GM12892 (cell line): ENCODE data around the gene LTB.
"Not testable (repeated sequence)": the region's sequence is repeated elsewhere in the genome, so short reads cannot be mapped to it uniquely, and the experiment has no call there.

Experiments used
- DNase-seq: peaks from one replicate; pipeline ENCODE4 v3.0.0; 2011; ENCODE audit not compliant: insufficient read length
- FAIRE-seq: peaks from 2 replicates; lab custom pipeline; 2011; peaks lifted over from hg19 to GRCh38; lab: Jason Lieb, UNC
- POLR2A ChIP-seq: IDR thresholded peaks from 2 replicates; pipeline ENCODE4 v1.6.1; 2011; ENCODE audit warnings: low read depth, low read length, control low read depth
- POLR2AphosphoS5 ChIP-seq: IDR thresholded peaks from 2 replicates; pipeline ENCODE4 v1.6.1; 2011; ENCODE audit warnings: low read depth, low read length, control low read depth
- TAF1 ChIP-seq: IDR thresholded peaks from 2 replicates; pipeline ENCODE4 v1.6.1; 2011; ENCODE audit warnings: low read depth, mild to moderate bottlenecking, control low read depth, low read length, borderline replicate concordance

The LTB gene

GRCh38 chr6:31592396-31592771 lies 10.2 kb upstream of the LTB start:
- TF ChIP-seq POLR2A = no peak
- no peak for TF ChIP-seq POLR2AphosphoS5
- TF ChIP-seq TAF1 = no peak
- FAIRE-seq (peak; percentile 79), DNase-seq (no peak)

- FAIRE-seq, DNase-seq: not testable (repeated sequence)
These were observed 8.5 kb upstream of the LTB start for GRCh38 chr6:31590691-31591090.

GRCh38 chr6:31588871-31589650 lies 6.8 kb upstream of the LTB start:
- no peak for TF ChIP-seq POLR2AphosphoS5
- FAIRE-seq = no peak
- no peak for DNase-seq

- TF ChIP-seq POLR2A (no peak; the same call in 1 of the 2 replicates), TAF1 (no peak), POLR2AphosphoS5 (no peak)
- FAIRE-seq (no peak), DNase-seq (no peak)
These were observed 5.9 kb upstream of the LTB start for GRCh38 chr6:31587791-31588777.

GRCh38 chr6:31586599-31587281 lies 4.5 kb upstream of the LTB start:
- TF ChIP-seq POLR2A (peak; percentile 53; the same call in 1 of the 2 replicates), TAF1 (no peak), POLR2AphosphoS5 (peak; percentile 27; the same call in 1 of the 2 replicates)
- DNase-seq (no peak), FAIRE-seq (peak; percentile 81)

- no peak for DNase-seq
- FAIRE-seq = peak; percentile 64
- TF ChIP-seq POLR2A (no peak), POLR2AphosphoS5 (no peak), TAF1 (no peak)
These were observed 3.8 kb upstream of the LTB start, which contains the start of gene LST1 for GRCh38 chr6:31586008-31586407. Gene LST1 (plus strand): TSS chr6:31586277. CDS start chr6:31587300, 1,023 bp downstream.

- DNase-seq (no peak), FAIRE-seq (peak; percentile 46)
- TF ChIP-seq POLR2AphosphoS5 (no peak), POLR2A (no peak), TAF1 (no peak)
These were observed 3.3 kb upstream of the LTB start for GRCh38 chr6:31585491-31585890.

GRCh38 chr6:31581434-31582229 lies 592 bp downstream of the LTB start:
- DNase-seq (no peak), FAIRE-seq (no peak)
- TF ChIP-seq POLR2AphosphoS5 = no peak
- no peak for TF ChIP-seq POLR2A
- no peak for TF ChIP-seq TAF1

- TF ChIP-seq TAF1 = no peak; the same call in 1 of the 2 replicates
- peak; percentile 40; the same call in 1 of the 2 replicates for TF ChIP-seq POLR2AphosphoS5
- TF ChIP-seq POLR2A = peak; percentile 69; the same call in 1 of the 2 replicates
- FAIRE-seq (peak; percentile 92), DNase-seq (no peak)
These were observed 1.3 kb downstream of the LTB start for GRCh38 chr6:31580807-31581433.

- TF ChIP-seq POLR2A (no peak), POLR2AphosphoS5 (no peak), TAF1 (no peak)
- DNase-seq (no peak), FAIRE-seq (no peak)
These were observed 1.8 kb downstream of the LTB start for GRCh38 chr6:31580438-31580740.
